Neural cell (in vitro differentiated cells): ENCODE results near the gene TNFAIP8L3.
"Not testable (repeated sequence)": the region's sequence is repeated elsewhere in the genome, so short reads cannot be mapped to it uniquely, and the experiment has no call there.

Experiments
- CTCF ChIP-seq: fragments of 450-650 bp; IDR thresholded peaks from 2 replicates; pipeline ENCODE4 v1.5.1; 2014; ENCODE audit warnings: antibody characterized with exemption, mild to moderate bottlenecking, moderate library complexity; ENCODE audit not compliant: poor library complexity, severe bottlenecking
- EZH2 ChIP-seq: fragments of 200-600, 300-800 bp; shearing (Covaris generic), sonication (generic); IDR thresholded peaks from 2 replicates; pipeline ENCODE4 v1.6.1; 2014; ENCODE audit warnings: antibody characterized with exemption, low read length, borderline replicate concordance, mild to moderate bottlenecking; ENCODE audit not compliant: insufficient read depth, poor library complexity, severe bottlenecking
- MXI1 ChIP-seq: fragments of 450-650 bp; conservative IDR thresholded peaks from 2 replicates; pipeline ENCODE4 v1.6.1; 2014; ENCODE audit warnings: antibody characterized with exemption, mild to moderate bottlenecking; ENCODE audit not compliant: poor library complexity, severe bottlenecking
- POLR2AphosphoS5 ChIP-seq: IDR thresholded peaks from 2 replicates; pipeline ENCODE4 v1.6.1; 2012
- TAF1 ChIP-seq: IDR thresholded peaks from 2 replicates; pipeline ENCODE4 v1.6.1; 2012; ENCODE audit warnings: low read depth
- TF ChIP-seq, protein P1 (sequence below): IDR thresholded peaks from 2 replicates; pipeline ENCODE4 v1.6.1; 2012; ENCODE audit warnings: borderline replicate concordance

GRCh38 chr15:51140347-51140746 lies 45.6 kb upstream of the TNFAIP8L3 start:
- not testable (repeated sequence) for TF ChIP-seq CTCF, EZH2, MXI1, POLR2AphosphoS5, TAF1
- TF ChIP-seq, protein P1, sequence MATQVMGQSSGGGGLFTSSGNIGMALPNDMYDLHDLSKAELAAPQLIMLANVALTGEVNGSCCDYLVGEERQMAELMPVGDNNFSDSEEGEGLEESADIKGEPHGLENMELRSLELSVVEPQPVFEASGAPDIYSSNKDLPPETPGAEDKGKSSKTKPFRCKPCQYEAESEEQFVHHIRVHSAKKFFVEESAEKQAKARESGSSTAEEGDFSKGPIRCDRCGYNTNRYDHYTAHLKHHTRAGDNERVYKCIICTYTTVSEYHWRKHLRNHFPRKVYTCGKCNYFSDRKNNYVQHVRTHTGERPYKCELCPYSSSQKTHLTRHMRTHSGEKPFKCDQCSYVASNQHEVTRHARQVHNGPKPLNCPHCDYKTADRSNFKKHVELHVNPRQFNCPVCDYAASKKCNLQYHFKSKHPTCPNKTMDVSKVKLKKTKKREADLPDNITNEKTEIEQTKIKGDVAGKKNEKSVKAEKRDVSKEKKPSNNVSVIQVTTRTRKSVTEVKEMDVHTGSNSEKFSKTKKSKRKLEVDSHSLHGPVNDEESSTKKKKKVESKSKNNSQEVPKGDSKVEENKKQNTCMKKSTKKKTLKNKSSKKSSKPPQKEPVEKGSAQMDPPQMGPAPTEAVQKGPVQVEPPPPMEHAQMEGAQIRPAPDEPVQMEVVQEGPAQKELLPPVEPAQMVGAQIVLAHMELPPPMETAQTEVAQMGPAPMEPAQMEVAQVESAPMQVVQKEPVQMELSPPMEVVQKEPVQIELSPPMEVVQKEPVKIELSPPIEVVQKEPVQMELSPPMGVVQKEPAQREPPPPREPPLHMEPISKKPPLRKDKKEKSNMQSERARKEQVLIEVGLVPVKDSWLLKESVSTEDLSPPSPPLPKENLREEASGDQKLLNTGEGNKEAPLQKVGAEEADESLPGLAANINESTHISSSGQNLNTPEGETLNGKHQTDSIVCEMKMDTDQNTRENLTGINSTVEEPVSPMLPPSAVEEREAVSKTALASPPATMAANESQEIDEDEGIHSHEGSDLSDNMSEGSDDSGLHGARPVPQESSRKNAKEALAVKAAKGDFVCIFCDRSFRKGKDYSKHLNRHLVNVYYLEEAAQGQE: not testable (repeated sequence)
